Gastrocnemius medialis (tissue), 4 donors: ENCODE data around the gene SH3RF1. TPM values are rescaled to one million over a fixed set of nuclear protein-coding genes. Genes with fewer than 3 reads are reported as not detected.

Experiments used
- ATAC-seq, 2 donors: fragments of 150-250 bp; one replicate each; pipeline ENCODE4 v1.9.1; 2016
- DNase-seq, 2 donors: peaks; one replicate each; pipeline ENCODE4 v3.0.0-alpha.2; 2019
- H3K27ac ChIP-seq, 4 donors: fragments of 200-600 bp; sonication (generic); 1 replicate in 1 of 4; 2 replicates in 3 of 4; pipeline ENCODE4 v1.5.1; 2016 to 2018; ENCODE audit warnings: mild to moderate bottlenecking in 2 of 4, moderate library complexity in 1 of 4
- H3K27me3 ChIP-seq, 3 donors: fragments of 200-600 bp; sonication (generic) in 2 of 3; 1 replicate in 1 of 3; 2 replicates in 2 of 3; pipeline versions ENCODE4 v1.5.1 to v1.6.0; 2016 to 2019; ENCODE audit warnings: mild to moderate bottlenecking in 1 of 3, moderate library complexity in 1 of 3
- H3K36me3 ChIP-seq, 2 donors: fragments of 200-600 bp; sonication (generic) in 1 of 2; one replicate each; pipeline ENCODE4 v1.5.1; 2017 to 2018
- H3K4me1 ChIP-seq, 2 donors: fragments of 200-600 bp; sonication (generic) in 1 of 2; one replicate each; pipeline ENCODE4 v1.5.1; 2016 to 2017; ENCODE audit warnings: mild to moderate bottlenecking in 2 of 2
- H3K4me3 ChIP-seq, 4 donors: fragments of 200-600 bp; sonication (generic) in 3 of 4; 1 replicate in 1 of 4; 2 replicates in 3 of 4; pipeline ENCODE4 v1.5.1; 2016 to 2019; ENCODE audit warnings: mild to moderate bottlenecking in 2 of 4
- H3K9me3 ChIP-seq, 3 donors: fragments of 200-600 bp; sonication (generic) in 2 of 3; 1 replicate in 1 of 3; 2 replicates in 2 of 3; pipeline ENCODE4 v1.5.1; 2016 to 2019
- CTCF ChIP-seq, 5 experiments: fragments of 450-650 bp in 3 of 5; fragments of 200-600 bp in 2 of 5; sonication (generic) in 2 of 5; IDR thresholded peaks in 4 of 5; conservative IDR thresholded peaks in 1 of 5; 1 replicate in 4 of 5; 2 replicates in 1 of 5; pipeline ENCODE4 v1.5.1; 2016 to 2019; ENCODE audit warnings: antibody characterized with exemption in 5 of 5, mild to moderate bottlenecking in 3 of 5, moderate library complexity in 3 of 5
- POLR2A ChIP-seq, 2 donors: fragments of 450-650 bp; IDR thresholded peaks; one replicate each; pipeline ENCODE4 v1.6.1; 2017; ENCODE audit warnings: antibody characterized with exemption in 2 of 2, mild to moderate bottlenecking in 2 of 2, moderate library complexity in 2 of 2
- in situ Hi-C, 4 donors: fragments of 200-750 bp; cut with MboI; loops; one replicate each; pipeline versions ENCODE4 v1.15.0 to v1.8.0; 2017; ENCODE audit warnings: low sequenced_read_pairs in 4 of 4
- intact Hi-C: fragments of 100-400 bp; cut with DNase I; formaldehyde crosslinking; loops from one replicate; pipeline ENCODE4 v1.15.1; 2023; ENCODE audit warnings: low total_unique reads
- total RNA-seq, 4 donors: library from RNA; depleted of rRNA; stranded (reverse); fragments of >200 nt; gene quantifications; one replicate each; pipeline versions ENCODE4 v1.1.0 to v1.2.3, GENCODE V29; 2016

Gene SH3RF1
- total RNA-seq, 4 donors from 2014 or later, result 12.6 to 27.0 (median 13.4) TPM

- ATAC-seq (no peak), DNase-seq (no peak)
- Histone ChIP-seq H3K4me3 (no peak overlapping the region), H3K36me3 (peaks cover 0 to 37% of the 10 kb centered on the region in 2 donors), H3K4me1 (no peaks in the 10 kb centered on the region), H3K27ac (no peak overlapping the region), H3K27me3 (no peaks in the 10 kb centered on the region), H3K9me3 (no peaks in the 10 kb centered on the region)
- TF ChIP-seq POLR2A (IDR thresholded peaks at IDR 0.05), result no peak
- no peak for TF ChIP-seq CTCF (IDR thresholded peaks at IDR 0.05 in 4 of 5, conservative IDR thresholded peaks at IDR 0.05 in 1 of 5)
- intact Hi-C loops (no loop called here), in situ Hi-C loops (no loop called here)
These were observed 155.4 kb downstream of the SH3RF1 start for GRCh38 chr4:169115144-169115896.

- intact Hi-C loops (no loop called here), in situ Hi-C loops (no loop called here)
- TF ChIP-seq POLR2A (IDR thresholded peaks at IDR 0.05), result no peak
- Histone ChIP-seq H3K4me3 (no peak overlapping the region), H3K4me1 (no peaks in the 10 kb centered on the region), H3K36me3 (peaks cover 0 to 30% of the 10 kb centered on the region in 2 donors), H3K27me3 (no peaks in the 10 kb centered on the region), H3K9me3 (no peaks in the 10 kb centered on the region), H3K27ac (no peak overlapping the region)
- DNase-seq (no peak), ATAC-seq (no peak)
These were observed 156.3 kb downstream of the SH3RF1 start for GRCh38 chr4:169114341-169114974.

GRCh38 chr4:169110633-169111032, 160.1 kb downstream of the SH3RF1 start:
- in situ Hi-C loops (no loop called here), intact Hi-C loops (no loop called here)
- Histone ChIP-seq H3K9me3 (no peaks in the 10 kb centered on the region), H3K4me1 (no peaks in the 10 kb centered on the region), H3K36me3 (peaks cover 0 to 23% of the 10 kb centered on the region in 2 donors), H3K4me3 (no peak overlapping the region), H3K27ac (no peak overlapping the region), H3K27me3 (no peaks in the 10 kb centered on the region)
- ATAC-seq (no peak), DNase-seq (no peak)
- TF ChIP-seq CTCF (IDR thresholded peaks at IDR 0.05 in 4 of 5, conservative IDR thresholded peaks at IDR 0.05 in 1 of 5), result no peak
- no peak for TF ChIP-seq POLR2A (IDR thresholded peaks at IDR 0.05)

- ATAC-seq, result no peak
- H3K4me1 ChIP-seq, result peaks cover 0 to 5% of the 10 kb centered on the region in 2 donors
- no peak for DNase-seq
- intact Hi-C loops, result no loop called here
- H3K27me3 ChIP-seq, result no peaks in the 10 kb centered on the region
- H3K4me3 ChIP-seq, result no peak overlapping the region
- no peaks in the 10 kb centered on the region for H3K9me3 ChIP-seq
- TF ChIP-seq CTCF (IDR thresholded peaks at IDR 0.05 in 4 of 5, conservative IDR thresholded peaks at IDR 0.05 in 1 of 5) (no peak), POLR2A (IDR thresholded peaks at IDR 0.05) (no peak)
- H3K36me3 ChIP-seq, result peaks cover 0 to 20% of the 10 kb centered on the region in 2 donors
- in situ Hi-C loops, result no loop called here
- H3K27ac ChIP-seq, result no peak overlapping the region
These were observed 161.6 kb downstream of the SH3RF1 start for GRCh38 chr4:169109035-169109675.

- intact Hi-C loops, result no loop called here
- Histone ChIP-seq H3K4me3 (no peak overlapping the region), H3K36me3 (peaks cover 0 to 27% of the 10 kb centered on the region in 2 donors), H3K4me1 (peaks cover 3 to 8% of the 10 kb centered on the region in 2 donors), H3K27ac (no peak overlapping the region), H3K9me3 (no peaks in the 10 kb centered on the region), H3K27me3 (no peaks in the 10 kb centered on the region)
- ATAC-seq (no peak), DNase-seq (no peak)
- in situ Hi-C loops, result no loop called here
- TF ChIP-seq POLR2A (IDR thresholded peaks at IDR 0.05) (no peak), CTCF (IDR thresholded peaks at IDR 0.05 in 4 of 5, conservative IDR thresholded peaks at IDR 0.05 in 1 of 5) (no peak)
These were observed 162.5 kb downstream of the SH3RF1 start for GRCh38 chr4:169108303-169108702.
